BE2C (cell line): Measurements from ENCODE around the gene MYO1E.

Source experiments
- DNase-seq: peaks from one replicate; pipeline ENCODE4 v3.0.0-alpha.2; 2020
- H3K27me3 ChIP-seq: fragments of 250-450 bp; sonication (Bioruptor Pico); 2 replicates; pipeline ENCODE4 v1.5.1; 2020; ENCODE audit warnings: mild to moderate bottlenecking
- H3K36me3 ChIP-seq: fragments of 250-450 bp; sonication (Bioruptor Pico); 2 replicates; pipeline ENCODE4 v1.5.1; 2020; ENCODE audit warnings: mild to moderate bottlenecking
- H3K4me1 ChIP-seq: fragments of 250-450 bp; sonication (Bioruptor Pico); 2 replicates; pipeline ENCODE4 v1.5.1; 2020
- H3K4me3 ChIP-seq: 2 replicates; pipeline ENCODE4 v1.5.1; 2011; ENCODE audit warnings: low read depth, low read length
- H3K9me3 ChIP-seq: fragments of 250-450 bp; sonication (Bioruptor Pico); 2 replicates; pipeline ENCODE4 v1.5.1; 2020
- TF ChIP-seq, protein P1 (sequence below): IDR thresholded peaks from 2 replicates; pipeline ENCODE4 v1.5.1; 2012; ENCODE audit warnings: mild to moderate bottlenecking, low read depth, low read length

Gene MYO1E

DNA sequence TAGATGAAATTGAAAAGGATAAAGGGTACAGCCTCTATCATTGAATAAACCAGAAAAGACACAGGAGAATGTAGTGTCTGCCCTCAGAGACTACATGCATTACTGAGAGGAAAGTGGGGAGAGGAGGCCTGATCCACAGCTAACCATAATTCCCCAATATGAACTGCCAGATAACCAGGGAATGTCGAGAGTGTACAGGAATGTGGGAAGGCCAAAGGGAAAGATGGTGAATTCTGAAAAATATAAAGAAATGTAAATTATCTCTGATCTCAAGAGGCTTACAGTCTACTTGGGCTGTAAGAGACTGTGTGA is 22.3 kb downstream of the MYO1E start:
- no peak for DNase-seq
- TF ChIP-seq, protein P1, sequence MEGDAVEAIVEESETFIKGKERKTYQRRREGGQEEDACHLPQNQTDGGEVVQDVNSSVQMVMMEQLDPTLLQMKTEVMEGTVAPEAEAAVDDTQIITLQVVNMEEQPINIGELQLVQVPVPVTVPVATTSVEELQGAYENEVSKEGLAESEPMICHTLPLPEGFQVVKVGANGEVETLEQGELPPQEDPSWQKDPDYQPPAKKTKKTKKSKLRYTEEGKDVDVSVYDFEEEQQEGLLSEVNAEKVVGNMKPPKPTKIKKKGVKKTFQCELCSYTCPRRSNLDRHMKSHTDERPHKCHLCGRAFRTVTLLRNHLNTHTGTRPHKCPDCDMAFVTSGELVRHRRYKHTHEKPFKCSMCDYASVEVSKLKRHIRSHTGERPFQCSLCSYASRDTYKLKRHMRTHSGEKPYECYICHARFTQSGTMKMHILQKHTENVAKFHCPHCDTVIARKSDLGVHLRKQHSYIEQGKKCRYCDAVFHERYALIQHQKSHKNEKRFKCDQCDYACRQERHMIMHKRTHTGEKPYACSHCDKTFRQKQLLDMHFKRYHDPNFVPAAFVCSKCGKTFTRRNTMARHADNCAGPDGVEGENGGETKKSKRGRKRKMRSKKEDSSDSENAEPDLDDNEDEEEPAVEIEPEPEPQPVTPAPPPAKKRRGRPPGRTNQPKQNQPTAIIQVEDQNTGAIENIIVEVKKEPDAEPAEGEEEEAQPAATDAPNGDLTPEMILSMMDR: no peak
- H3K4me1 ChIP-seq: no peaks in the 10 kb centered on the region
- H3K4me3 ChIP-seq: no peak overlapping the region
- no peaks in the 10 kb centered on the region for H3K9me3 ChIP-seq
- H3K27me3 ChIP-seq: peaks cover 35% of the 10 kb centered on the region
- no peaks in the 10 kb centered on the region for H3K36me3 ChIP-seq

DNA sequence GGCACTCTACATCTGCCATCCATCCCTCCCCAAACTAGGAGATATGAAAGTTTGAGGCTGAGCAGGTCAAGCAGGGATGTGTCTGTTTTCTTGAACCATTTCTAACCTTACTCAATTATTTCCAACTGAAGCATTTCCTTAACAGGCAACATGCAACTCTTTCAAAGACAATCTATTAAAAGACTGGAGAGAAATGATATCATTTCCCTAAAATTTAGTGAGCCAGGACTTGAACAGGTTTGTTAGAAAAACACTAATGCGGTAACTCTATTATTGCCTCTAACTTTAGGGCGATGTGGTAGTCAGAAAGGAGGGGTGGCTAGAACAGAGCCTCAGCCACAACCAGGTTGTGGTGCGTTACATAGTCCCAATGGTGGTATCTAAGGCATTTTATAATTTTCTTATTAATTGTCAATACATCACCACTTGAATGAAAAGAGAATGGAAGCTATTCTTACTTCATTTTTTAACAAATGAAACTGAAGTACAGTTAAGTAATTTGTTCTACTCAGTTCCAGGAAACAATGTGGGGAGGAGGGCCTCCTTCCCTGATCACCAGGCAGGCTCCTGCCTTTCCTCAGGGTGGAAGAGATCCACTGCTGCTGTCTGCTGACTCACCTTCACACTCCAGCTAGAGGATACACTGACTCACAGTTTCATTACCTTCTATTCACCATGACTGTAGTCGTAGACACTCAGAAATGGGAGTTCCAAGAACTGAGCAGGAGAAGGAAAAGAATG is 22.8 kb downstream of the MYO1E start:
- Histone ChIP-seq H3K27me3 (peaks cover 32% of the 10 kb centered on the region), H3K4me3 (no peak overlapping the region), H3K36me3 (no peaks in the 10 kb centered on the region), H3K9me3 (no peaks in the 10 kb centered on the region), H3K4me1 (no peaks in the 10 kb centered on the region)
- TF ChIP-seq, protein P1: no peak
- DNase-seq: no peak

DNA sequence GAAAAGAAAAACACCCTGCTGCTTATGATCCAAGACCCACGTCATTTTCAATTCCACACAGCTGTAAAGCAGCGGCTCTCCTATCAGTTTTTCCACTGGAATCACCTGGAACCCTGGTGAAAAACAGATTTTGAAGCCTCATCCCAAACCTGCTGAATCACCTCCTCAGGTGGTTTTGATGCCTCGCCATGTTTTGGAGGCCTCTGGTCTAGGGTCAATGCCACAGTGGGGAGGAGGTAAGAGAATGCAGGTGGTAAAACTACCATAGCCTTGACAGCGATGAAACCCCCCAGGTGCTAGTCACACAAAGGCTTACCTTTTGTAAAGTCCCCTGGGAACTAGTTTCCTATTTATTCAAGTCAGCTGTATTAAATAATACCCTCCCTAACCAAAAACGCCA is 24.8 kb downstream of the MYO1E start:
- TF ChIP-seq, protein P1: no peak
- no peak for DNase-seq
- Histone ChIP-seq H3K27me3 (peaks cover 32% of the 10 kb centered on the region), H3K9me3 (peaks cover 2% of the 10 kb centered on the region; the same call in 1 of the 2 replicates), H3K36me3 (no peaks in the 10 kb centered on the region), H3K4me1 (no peaks in the 10 kb centered on the region), H3K4me3 (no peak overlapping the region)

DNA sequence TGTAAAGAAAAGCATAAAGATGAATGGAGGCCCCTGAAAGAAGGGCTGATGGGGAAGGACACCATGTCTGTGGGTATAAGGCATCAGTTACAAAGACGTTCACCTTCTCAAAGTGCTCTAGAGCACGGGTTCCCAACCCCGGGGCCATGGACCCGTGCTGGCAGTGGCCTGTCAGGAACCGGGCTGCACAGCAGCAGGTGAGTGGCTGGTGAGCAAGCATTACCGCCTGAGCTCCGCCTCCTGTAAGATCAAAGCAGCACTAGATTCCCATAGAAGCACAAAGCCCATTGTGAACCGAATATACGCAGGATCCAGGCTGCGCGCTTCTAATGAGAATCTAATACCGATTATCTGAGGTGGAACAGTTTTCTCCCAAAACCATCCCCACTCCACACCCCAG is 25.7 kb downstream of the MYO1E start:
- Histone ChIP-seq H3K9me3 (peaks cover 2% of the 10 kb centered on the region; the same call in 1 of the 2 replicates), H3K4me3 (no peak overlapping the region), H3K4me1 (no peaks in the 10 kb centered on the region), H3K36me3 (no peaks in the 10 kb centered on the region), H3K27me3 (peaks cover 26% of the 10 kb centered on the region)
- no peak for DNase-seq
- TF ChIP-seq, protein P1: no peak

DNA sequence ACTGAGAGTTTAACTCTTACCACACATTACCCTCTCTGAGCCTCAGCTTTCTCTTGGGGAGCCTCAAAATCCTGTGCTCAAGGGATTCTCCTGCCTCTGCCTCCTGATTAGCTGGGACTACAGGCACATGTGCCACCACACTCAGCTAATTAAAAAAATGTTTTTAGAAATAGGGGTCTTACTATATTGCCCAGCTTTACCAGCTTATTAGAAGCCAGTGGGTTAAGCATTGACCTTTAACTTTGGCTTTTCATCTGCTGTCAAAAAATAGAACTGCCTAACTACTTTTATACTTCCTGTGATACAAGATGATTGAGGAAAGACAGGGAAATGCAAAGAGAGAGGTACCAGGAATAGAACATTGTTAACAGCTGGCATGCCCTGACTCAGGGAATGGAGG is 27.3 kb downstream of the MYO1E start:
- no peaks in the 10 kb centered on the region for H3K36me3 ChIP-seq
- no peaks in the 10 kb centered on the region for H3K4me1 ChIP-seq
- H3K27me3 ChIP-seq: peaks cover 20% of the 10 kb centered on the region
- TF ChIP-seq, protein P1: no peak
- H3K4me3 ChIP-seq: no peak overlapping the region
- no peak for DNase-seq
- peaks cover 2% of the 10 kb centered on the region; the same call in 1 of the 2 replicates for H3K9me3 ChIP-seq

DNA sequence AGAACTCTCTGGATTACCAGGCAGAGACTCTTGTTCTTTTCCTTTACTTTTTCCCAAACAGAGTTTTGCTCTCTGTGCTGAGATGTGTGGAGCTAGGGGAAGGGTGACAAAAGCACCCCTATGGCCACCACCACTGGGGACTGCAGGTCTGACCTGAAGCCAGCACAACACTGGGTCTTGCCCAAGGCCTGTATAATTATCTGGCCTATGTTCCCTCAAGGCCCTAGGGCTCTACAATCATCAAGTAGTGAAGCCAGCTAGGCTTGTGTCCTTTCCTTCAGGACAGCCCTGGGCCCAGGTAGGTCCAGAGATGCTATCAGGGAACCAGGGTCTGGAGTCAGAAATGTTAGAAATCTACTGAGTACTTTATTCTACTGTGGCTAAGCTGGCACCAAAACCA is 28.4 kb downstream of the MYO1E start:
- peaks cover 2% of the 10 kb centered on the region; the same call in 1 of the 2 replicates for H3K9me3 ChIP-seq
- TF ChIP-seq, protein P1: no peak
- H3K27me3 ChIP-seq: peaks cover 14% of the 10 kb centered on the region
- no peak overlapping the region for H3K4me3 ChIP-seq
- H3K4me1 ChIP-seq: no peaks in the 10 kb centered on the region
- H3K36me3 ChIP-seq: no peaks in the 10 kb centered on the region
- no peak for DNase-seq
